Gastrocnemius medialis (tissue), 4 donors: ENCODE measurements around the gene UQCC3. TPM values are rescaled to one million over a fixed set of nuclear protein-coding genes. Genes with fewer than 3 reads are reported as not detected.

ENCODE experiments used
- ATAC-seq, 2 donors: fragments of 150-250 bp; one replicate each; pipeline ENCODE4 v1.9.1; 2016
- DNase-seq, 2 donors: peaks; one replicate each; pipeline ENCODE4 v3.0.0-alpha.2; 2019
- H3K27ac ChIP-seq, 4 donors: fragments of 200-600 bp; sonication (generic); 1 replicate in 1 of 4; 2 replicates in 3 of 4; pipeline ENCODE4 v1.5.1; 2016 to 2018; ENCODE audit warnings: mild to moderate bottlenecking in 2 of 4, moderate library complexity in 1 of 4
- H3K27me3 ChIP-seq, 3 donors: fragments of 200-600 bp; sonication (generic) in 2 of 3; 1 replicate in 1 of 3; 2 replicates in 2 of 3; pipeline versions ENCODE4 v1.5.1 to v1.6.0; 2016 to 2019; ENCODE audit warnings: mild to moderate bottlenecking in 1 of 3, moderate library complexity in 1 of 3
- H3K36me3 ChIP-seq, 2 donors: fragments of 200-600 bp; sonication (generic) in 1 of 2; one replicate each; pipeline ENCODE4 v1.5.1; 2017 to 2018
- H3K4me1 ChIP-seq, 2 donors: fragments of 200-600 bp; sonication (generic) in 1 of 2; one replicate each; pipeline ENCODE4 v1.5.1; 2016 to 2017; ENCODE audit warnings: mild to moderate bottlenecking in 2 of 2
- H3K4me3 ChIP-seq, 4 donors: fragments of 200-600 bp; sonication (generic) in 3 of 4; 1 replicate in 1 of 4; 2 replicates in 3 of 4; pipeline ENCODE4 v1.5.1; 2016 to 2019; ENCODE audit warnings: mild to moderate bottlenecking in 2 of 4
- H3K9me3 ChIP-seq, 3 donors: fragments of 200-600 bp; sonication (generic) in 2 of 3; 1 replicate in 1 of 3; 2 replicates in 2 of 3; pipeline ENCODE4 v1.5.1; 2016 to 2019
- CTCF ChIP-seq, 5 experiments: fragments of 450-650 bp in 3 of 5; fragments of 200-600 bp in 2 of 5; sonication (generic) in 2 of 5; IDR thresholded peaks in 4 of 5; conservative IDR thresholded peaks in 1 of 5; 1 replicate in 4 of 5; 2 replicates in 1 of 5; pipeline ENCODE4 v1.5.1; 2016 to 2019; ENCODE audit warnings: antibody characterized with exemption in 5 of 5, mild to moderate bottlenecking in 3 of 5, moderate library complexity in 3 of 5
- POLR2A ChIP-seq, 2 donors: fragments of 450-650 bp; IDR thresholded peaks; one replicate each; pipeline ENCODE4 v1.6.1; 2017; ENCODE audit warnings: antibody characterized with exemption in 2 of 2, mild to moderate bottlenecking in 2 of 2, moderate library complexity in 2 of 2
- in situ Hi-C, 4 donors: fragments of 200-750 bp; cut with MboI; loops; one replicate each; pipeline versions ENCODE4 v1.15.0 to v1.8.0; 2017; ENCODE audit warnings: low sequenced_read_pairs in 4 of 4
- intact Hi-C: fragments of 100-400 bp; cut with DNase I; formaldehyde crosslinking; loops from one replicate; pipeline ENCODE4 v1.15.1; 2023; ENCODE audit warnings: low total_unique reads
- total RNA-seq, 4 donors: library from RNA; depleted of rRNA; stranded (reverse); fragments of >200 nt; gene quantifications; one replicate each; pipeline versions ENCODE4 v1.1.0 to v1.2.3, GENCODE V29; 2016

Gene UQCC3
- total RNA-seq, 4 donors from 2014 or later: 6.4 to 11.7 (median 9.0) TPM

GRCh38 chr11:62665075-62665598 lies 6.3 kb upstream of the UQCC3 start, which contains the start of the genes C11orf98 and CSKMT:
Gene C11orf98, minus strand, starts transcription at chr11:62665210. Its CDS starts 41 bp downstream, at chr11:62665169.
Gene CSKMT, plus strand, starts transcription at chr11:62665312. Its CDS starts 568 bp downstream, at chr11:62665880.
- Histone ChIP-seq H3K4me1 (peaks cover 34 to 36% of the 10 kb centered on the region in 2 donors), H3K27me3 (no peaks in the 10 kb centered on the region), H3K4me3 (peak within 1 kb of the TSS; percentile 68 to 96 (median 79)), H3K27ac (peak within 1 kb of the TSS; percentile 82 to 97 (median 88)), H3K9me3 (no peaks in the 10 kb centered on the region), H3K36me3 (peaks cover 0 to 20% of the 10 kb centered on the region in 2 donors)
- ATAC-seq: peak; percentile 90 to 95
- TF ChIP-seq CTCF (IDR thresholded peaks at IDR 0.05 in 4 of 5, conservative IDR thresholded peaks at IDR 0.05 in 1 of 5): no peak
- peak; percentile 99 for TF ChIP-seq POLR2A (IDR thresholded peaks at IDR 0.05)
- intact Hi-C loops: loop anchor here (2.0 kb wide), 1 partner anchor 18 kb away; the partner anchor contains the start of gene GANAB
- peak; percentile 91 to 94 for DNase-seq
- in situ Hi-C loops: no loop called here

GRCh38 chr11:62665599-62666258 lies 5.7 kb upstream of the UQCC3 start:
- in situ Hi-C loops: no loop called here
- intact Hi-C loops: loop anchor here (2.0 kb wide), 1 partner anchor 19 kb away; the partner anchor contains the start of gene GANAB
- H3K27me3 ChIP-seq: no peaks in the 10 kb centered on the region
- H3K9me3 ChIP-seq: no peaks in the 10 kb centered on the region
- peaks cover 35 to 42% of the 10 kb centered on the region in 2 donors for H3K4me1 ChIP-seq
- peaks cover 0 to 20% of the 10 kb centered on the region in 2 donors for H3K36me3 ChIP-seq
- peak; percentile 34 to 41 for ATAC-seq
- DNase-seq: peak in 1 of 2 donors; percentile 43
- peak overlapping the region; percentile 82 to 97 (median 88) for H3K27ac ChIP-seq
- TF ChIP-seq CTCF (IDR thresholded peaks at IDR 0.05 in 4 of 5, conservative IDR thresholded peaks at IDR 0.05 in 1 of 5) (no peak), POLR2A (IDR thresholded peaks at IDR 0.05) (no peak)
- peak overlapping the region; percentile 68 to 96 (median 79) for H3K4me3 ChIP-seq

GRCh38 chr11:62666259-62666926 lies 5.1 kb upstream of the UQCC3 start:
- in situ Hi-C loops (no loop called here), intact Hi-C loops (no loop called here)
- no peaks in the 10 kb centered on the region for H3K9me3 ChIP-seq
- no peaks in the 10 kb centered on the region for H3K27me3 ChIP-seq
- DNase-seq (no peak), ATAC-seq (no peak)
- no peak for TF ChIP-seq CTCF (IDR thresholded peaks at IDR 0.05 in 4 of 5, conservative IDR thresholded peaks at IDR 0.05 in 1 of 5)
- TF ChIP-seq POLR2A (IDR thresholded peaks at IDR 0.05): no peak
- H3K36me3 ChIP-seq: peaks cover 0 to 20% of the 10 kb centered on the region in 2 donors
- H3K4me3 ChIP-seq: peak overlapping the region; percentile 68 to 96 (median 79)
- H3K4me1 ChIP-seq: peaks cover 40 to 46% of the 10 kb centered on the region in 2 donors
- H3K27ac ChIP-seq: peak overlapping the region; percentile 82 to 97 (median 88)

GRCh38 chr11:62667460-62667859 lies 4.0 kb upstream of the UQCC3 start:
- Histone ChIP-seq H3K4me3 (no peak overlapping the region), H3K4me1 (peaks cover 43 to 49% of the 10 kb centered on the region in 2 donors), H3K27ac (peak overlapping the region in 2 of 4 donors; percentile 10 to 97), H3K27me3 (no peaks in the 10 kb centered on the region), H3K36me3 (peaks cover 0 to 16% of the 10 kb centered on the region in 2 donors), H3K9me3 (no peaks in the 10 kb centered on the region)
- no peak for TF ChIP-seq CTCF (IDR thresholded peaks at IDR 0.05 in 4 of 5, conservative IDR thresholded peaks at IDR 0.05 in 1 of 5)
- no peak for TF ChIP-seq POLR2A (IDR thresholded peaks at IDR 0.05)
- DNase-seq (no peak), ATAC-seq (no peak)
- intact Hi-C loops: no loop called here
- in situ Hi-C loops: no loop called here
